CD4-positive, alpha-beta T cell treated with Interleukin-4 for 1 hour (primary cell): ENCODE measurements around the gene ZNF714.
"Not testable (repeated sequence)": the region's sequence is repeated elsewhere in the genome, so short reads cannot be mapped to it uniquely, and the experiment has no call there.

Source experiments
- DNase-seq, 2 donors: peaks; one replicate each; pipeline ENCODE4 v3.0.0-alpha.2; 2020 to 2022

Gene ZNF714

GRCh38 chr19:21133633-21134032 lies 51.6 kb downstream of the ZNF714 start:
- DNase-seq: no peak

- no peak for DNase-seq
Measured at GRCh38 chr19:21134934-21135366, 52.9 kb downstream of the ZNF714 start.

GRCh38 chr19:21135433-21135832 lies 53.4 kb downstream of the ZNF714 start:
- DNase-seq: no peak

- DNase-seq: no peak
Measured at GRCh38 chr19:21138130-21138529, 56.1 kb downstream of the ZNF714 start.

GRCh38 chr19:21141006-21141405 lies 59.0 kb downstream of the ZNF714 start:
- DNase-seq: not testable (repeated sequence)

GRCh38 chr19:21141787-21142464 lies 59.9 kb downstream of the ZNF714 start, which contains the start of gene ZNF431:
TSS of gene ZNF431 (plus strand) at chr19:21142040. CDS start at chr19:21142184, 144 bp downstream.
- DNase-seq: peak; percentile 94 to 95

GRCh38 chr19:21143428-21143827 lies 61.4 kb downstream of the ZNF714 start:
- no peak for DNase-seq

GRCh38 chr19:21143854-21144253 lies 61.9 kb downstream of the ZNF714 start:
- DNase-seq: no peak

GRCh38 chr19:21147540-21147939 lies 65.5 kb downstream of the ZNF714 start:
- DNase-seq: no peak

- no peak for DNase-seq
Measured at GRCh38 chr19:21148681-21149080, 66.7 kb downstream of the ZNF714 start.

- no peak for DNase-seq
Measured at GRCh38 chr19:21149877-21150276, 67.9 kb downstream of the ZNF714 start.

GRCh38 chr19:21151460-21151859 lies 69.5 kb downstream of the ZNF714 start:
- no peak for DNase-seq

- DNase-seq: no peak
Measured at GRCh38 chr19:21158523-21159135, 76.6 kb downstream of the ZNF714 start.

- DNase-seq: no peak
Measured at GRCh38 chr19:21164541-21164940, 82.5 kb downstream of the ZNF714 start.

- DNase-seq: no peak
Measured at GRCh38 chr19:21166436-21166835, 84.4 kb downstream of the ZNF714 start.
